Measurements from ENCODE around the gene NUPR1. TPM values are rescaled to one million over a fixed set of nuclear protein-coding genes. Genes with fewer than 3 reads are reported as not detected.
A peak's percentile ranks its signal among the peaks of the same experiment; 100 is the strongest.

Gene NUPR1
- total and polyA plus RNA-seq, 2 of the 13 experiments (the other 11 are each of a cell fraction or from before 2014, with no cell fraction given), result 18.0 to 25.6 TPM

DNA sequence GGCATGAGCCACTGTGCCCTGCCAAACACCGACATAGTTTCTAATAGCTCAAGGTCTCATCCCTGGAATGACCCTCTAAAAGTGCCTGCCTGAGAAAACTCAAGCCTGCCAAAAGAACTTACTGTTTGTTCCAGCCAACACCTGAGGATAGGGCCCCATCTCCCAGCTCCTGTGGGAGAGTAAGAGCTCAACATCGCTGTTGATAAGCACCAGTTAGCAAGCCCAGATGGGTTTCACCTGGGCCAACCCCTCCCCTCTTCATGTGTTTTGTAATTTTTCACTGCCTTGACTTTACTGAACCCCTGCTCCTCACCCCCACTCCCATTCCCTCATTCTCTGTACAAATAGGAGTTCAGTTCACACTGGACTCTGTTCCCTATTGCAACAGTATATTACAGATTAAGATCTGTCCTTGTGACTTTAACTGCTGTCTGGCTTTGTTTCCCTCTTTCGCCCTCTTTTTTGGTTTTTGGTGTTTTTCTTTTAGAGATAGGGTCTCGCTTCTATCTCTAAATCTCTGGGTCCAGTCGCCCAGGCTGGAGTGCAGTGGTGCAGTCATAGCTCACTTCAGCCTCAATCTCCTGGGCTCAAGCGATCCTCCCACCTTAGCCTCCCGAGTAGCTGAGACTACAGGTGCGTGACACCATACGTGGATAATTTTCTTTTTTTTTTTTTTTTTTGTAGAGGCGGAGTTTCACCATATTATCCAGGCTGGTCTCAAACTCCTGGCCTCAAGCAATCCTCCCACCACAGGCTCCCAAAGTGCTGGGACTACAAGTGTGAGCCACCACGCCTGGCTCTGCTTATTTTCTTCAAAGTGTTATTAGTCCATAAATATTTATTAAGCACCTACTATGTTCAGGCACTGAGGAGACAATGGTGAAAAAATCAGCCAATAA is 12.3 kb downstream of the NUPR1 start (continued):
- TF ChIP-seq, protein P1, sequence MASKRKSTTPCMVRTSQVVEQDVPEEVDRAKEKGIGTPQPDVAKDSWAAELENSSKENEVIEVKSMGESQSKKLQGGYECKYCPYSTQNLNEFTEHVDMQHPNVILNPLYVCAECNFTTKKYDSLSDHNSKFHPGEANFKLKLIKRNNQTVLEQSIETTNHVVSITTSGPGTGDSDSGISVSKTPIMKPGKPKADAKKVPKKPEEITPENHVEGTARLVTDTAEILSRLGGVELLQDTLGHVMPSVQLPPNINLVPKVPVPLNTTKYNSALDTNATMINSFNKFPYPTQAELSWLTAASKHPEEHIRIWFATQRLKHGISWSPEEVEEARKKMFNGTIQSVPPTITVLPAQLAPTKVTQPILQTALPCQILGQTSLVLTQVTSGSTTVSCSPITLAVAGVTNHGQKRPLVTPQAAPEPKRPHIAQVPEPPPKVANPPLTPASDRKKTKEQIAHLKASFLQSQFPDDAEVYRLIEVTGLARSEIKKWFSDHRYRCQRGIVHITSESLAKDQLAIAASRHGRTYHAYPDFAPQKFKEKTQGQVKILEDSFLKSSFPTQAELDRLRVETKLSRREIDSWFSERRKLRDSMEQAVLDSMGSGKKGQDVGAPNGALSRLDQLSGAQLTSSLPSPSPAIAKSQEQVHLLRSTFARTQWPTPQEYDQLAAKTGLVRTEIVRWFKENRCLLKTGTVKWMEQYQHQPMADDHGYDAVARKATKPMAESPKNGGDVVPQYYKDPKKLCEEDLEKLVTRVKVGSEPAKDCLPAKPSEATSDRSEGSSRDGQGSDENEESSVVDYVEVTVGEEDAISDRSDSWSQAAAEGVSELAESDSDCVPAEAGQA (IDR thresholded peaks at IDR 0.05; ENCODE audit: low read depth), result no peak
- TF ChIP-seq, protein P1 (CRISPR knock-in tag; IDR thresholded peaks at IDR 0.05; ENCODE audit: borderline replicate concordance), result no peak
- TF ChIP-seq ARID2 (CRISPR knock-in tag; IDR thresholded peaks at IDR 0.05; ENCODE audit: borderline replicate concordance), result peak; percentile 86; the same call in 1 of the 2 replicates
- TF ChIP-seq, protein P2, sequence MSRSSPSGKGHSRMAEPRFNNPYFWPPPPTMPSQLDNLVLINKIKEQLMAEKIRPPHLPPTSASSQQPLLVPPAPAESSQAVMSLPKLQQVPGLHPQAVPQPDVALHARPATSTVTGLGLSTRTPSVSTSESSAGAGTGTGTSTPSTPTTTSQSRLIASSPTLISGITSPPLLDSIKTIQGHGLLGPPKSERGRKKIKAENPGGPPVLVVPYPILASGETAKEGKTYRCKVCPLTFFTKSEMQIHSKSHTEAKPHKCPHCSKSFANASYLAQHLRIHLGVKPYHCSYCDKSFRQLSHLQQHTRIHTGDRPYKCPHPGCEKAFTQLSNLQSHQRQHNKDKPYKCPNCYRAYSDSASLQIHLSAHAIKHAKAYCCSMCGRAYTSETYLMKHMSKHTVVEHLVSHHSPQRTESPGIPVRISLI (CRISPR knock-in tag; IDR thresholded peaks at IDR 0.05; ENCODE audit: borderline replicate concordance), result peak; percentile 92
- TF ChIP-seq ZNF747 (CRISPR knock-in tag; IDR thresholded peaks at IDR 0.05; ENCODE audit: borderline replicate concordance), result no peak
- peak; percentile 33 for TF ChIP-seq FOSL2 (CRISPR knock-in tag; IDR thresholded peaks at IDR 0.05)
- TF ChIP-seq EEA1 (CRISPR knock-in tag; IDR thresholded peaks at IDR 0.05; ENCODE audit: borderline replicate concordance), result no peak
- TF ChIP-seq ZNF629 (CRISPR knock-in tag; conservative IDR thresholded peaks at IDR 0.05), result peak; percentile 71
- TF ChIP-seq RFXAP (CRISPR knock-in tag; IDR thresholded peaks at IDR 0.05; ENCODE audit: borderline replicate concordance), result 0 out of 2 replicates have a peak, but pooled peaks have one; percentile 24
- no peak for TF ChIP-seq ZNF660 (CRISPR knock-in tag; IDR thresholded peaks at IDR 0.05; ENCODE audit: borderline replicate concordance, low read depth)
- TF ChIP-seq, protein P3, sequence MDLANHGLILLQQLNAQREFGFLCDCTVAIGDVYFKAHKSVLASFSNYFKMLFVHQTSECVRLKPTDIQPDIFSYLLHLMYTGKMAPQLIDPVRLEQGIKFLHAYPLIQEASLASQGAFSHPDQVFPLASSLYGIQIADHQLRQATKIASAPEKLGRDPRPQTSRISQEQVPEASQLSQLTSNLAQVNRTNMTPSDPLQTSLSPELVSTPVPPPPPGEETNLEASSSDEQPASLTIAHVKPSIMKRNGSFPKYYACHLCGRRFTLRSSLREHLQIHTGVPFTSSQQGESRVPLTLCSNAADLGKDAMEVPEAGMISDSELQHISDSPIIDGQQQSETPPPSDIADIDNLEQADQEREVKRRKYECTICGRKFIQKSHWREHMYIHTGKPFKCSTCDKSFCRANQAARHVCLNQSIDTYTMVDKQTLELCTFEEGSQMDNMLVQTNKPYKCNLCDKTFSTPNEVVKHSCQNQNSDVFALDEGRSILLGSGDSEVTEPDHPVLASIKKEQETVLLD (CRISPR knock-in tag; IDR thresholded peaks at IDR 0.05; ENCODE audit: low read depth), result no peak
- peak; percentile 89 for TF ChIP-seq ZNF3 (CRISPR knock-in tag; IDR thresholded peaks at IDR 0.05)
- no peak for TF ChIP-seq ATAD3A (CRISPR knock-in tag; IDR thresholded peaks at IDR 0.05)
- TF ChIP-seq CREB1 (IDR thresholded peaks at IDR 0.05), result peak; percentile 7; the same call in 1 of the 2 replicates
- peak; percentile 80 for TF ChIP-seq CREB1 (CRISPR knock-in tag; IDR thresholded peaks at IDR 0.05)
- no peak for TF ChIP-seq ZNF263 (CRISPR knock-in tag; IDR thresholded peaks at IDR 0.05)
- peak; percentile 15; the same call in 1 of the 2 replicates for TF ChIP-seq FOSL1 (CRISPR knock-in tag; IDR thresholded peaks at IDR 0.05; ENCODE audit: borderline replicate concordance)
- peak; percentile 51; the same call in 1 of the 2 replicates for TF ChIP-seq ZNF580 (CRISPR knock-in tag; IDR thresholded peaks at IDR 0.05; ENCODE audit: borderline replicate concordance, low read depth)
- no peak for TF ChIP-seq RBAK (CRISPR knock-in tag; IDR thresholded peaks at IDR 0.05)
- TF ChIP-seq ELF4 (CRISPR knock-in tag; IDR thresholded peaks at IDR 0.05; ENCODE audit: borderline replicate concordance), result no peak
